H9 (cell line): ENCODE data around the gene SEC16B. TPM values are rescaled to one million over a fixed set of nuclear protein-coding genes. Genes with fewer than 3 reads are reported as not detected.

Source experiments
- DNase-seq: peaks from one replicate; pipeline ENCODE4 v3.0.0-alpha.2; 2017
- H2AFZ ChIP-seq: one replicate; pipeline ENCODE4 v1.6.1; 2013; ENCODE audit warnings: mild to moderate bottlenecking, low read length, control low read depth, moderate library complexity
- H2AK5ac ChIP-seq: 2 replicates; pipeline ENCODE4 v1.6.1; 2013; ENCODE audit warnings: low read length, control low read depth, mixed read lengths; ENCODE audit not compliant: insufficient read length
- H2BK120ac ChIP-seq: one replicate; pipeline ENCODE4 v1.6.1; 2013; ENCODE audit warnings: low read depth, mild to moderate bottlenecking, low read length, control low read depth, inconsistent platforms; ENCODE audit not compliant: poor library complexity, severe bottlenecking
- H2BK12ac ChIP-seq: 2 replicates; pipeline ENCODE4 v1.6.1; 2013; ENCODE audit warnings: low read length, control low read depth, mixed read lengths, low read depth; ENCODE audit not compliant: insufficient read length
- H2BK15ac ChIP-seq: 2 replicates; pipeline ENCODE4 v1.6.1; 2013; ENCODE audit warnings: low read depth, low read length, control low read depth
- H2BK20ac ChIP-seq: one replicate; pipeline ENCODE4 v1.6.1; 2013; ENCODE audit warnings: low read depth, mild to moderate bottlenecking, low read length, control low read depth, inconsistent platforms; ENCODE audit not compliant: poor library complexity, severe bottlenecking
- H2BK5ac ChIP-seq: 2 replicates; pipeline ENCODE4 v1.6.1; 2013; ENCODE audit warnings: low read length, control low read depth, mixed read lengths; ENCODE audit not compliant: insufficient read length
- H3K14ac ChIP-seq: 2 replicates; pipeline ENCODE4 v1.6.1; 2013; ENCODE audit warnings: low read length, control low read depth; ENCODE audit not compliant: insufficient read depth
- H3K18ac ChIP-seq: 2 replicates; pipeline ENCODE4 v1.6.1; 2013; ENCODE audit warnings: low read depth, mild to moderate bottlenecking, mixed read lengths, low read length, control low read depth; ENCODE audit not compliant: insufficient read length
- H3K23ac ChIP-seq: 2 replicates; pipeline ENCODE4 v1.6.1; 2013; ENCODE audit warnings: low read length, control low read depth, mixed read lengths, low read depth; ENCODE audit not compliant: insufficient read length
- H3K23me2 ChIP-seq: 2 replicates; pipeline ENCODE4 v1.6.1; 2013; ENCODE audit warnings: low read depth, mild to moderate bottlenecking, mixed read lengths, low read length, control low read depth; ENCODE audit not compliant: insufficient read length, poor library complexity, severe bottlenecking
- H3K27ac ChIP-seq: 2 replicates; pipeline ENCODE4 v1.5.1; 2013; ENCODE audit warnings: low read length, control low read depth, mixed read lengths, low read depth; ENCODE audit not compliant: insufficient read length
- H3K27me3 ChIP-seq: 2 replicates; pipeline ENCODE4 v1.6.1; 2013; ENCODE audit warnings: low read length, control low read depth, inconsistent platforms; ENCODE audit not compliant: insufficient read depth
- H3K4ac ChIP-seq: 2 replicates; pipeline ENCODE4 v1.6.1; 2013; ENCODE audit warnings: low read depth, mild to moderate bottlenecking, control low read depth, inconsistent platforms, low read length, moderate library complexity
- H3K4me1 ChIP-seq: 2 replicates; pipeline ENCODE4 v1.6.1; 2013; ENCODE audit warnings: low read length, control low read depth, inconsistent platforms; ENCODE audit not compliant: insufficient read depth
- H3K4me2 ChIP-seq: 2 replicates; pipeline ENCODE4 v1.6.1; 2013; ENCODE audit warnings: low read length, control low read depth, mixed read lengths; ENCODE audit not compliant: insufficient read length, insufficient read depth
- H3K56ac ChIP-seq: 2 replicates; pipeline ENCODE4 v1.6.1; 2013; ENCODE audit warnings: low read depth, mild to moderate bottlenecking, mixed read lengths, low read length, control low read depth; ENCODE audit not compliant: insufficient read length
- H3K79me1 ChIP-seq: 2 replicates; pipeline ENCODE4 v1.6.1; 2013; ENCODE audit warnings: low read depth, mild to moderate bottlenecking, moderate library complexity, low read length, control low read depth, inconsistent platforms; ENCODE audit not compliant: insufficient read depth, poor library complexity, severe bottlenecking
- H3K79me2 ChIP-seq: 2 replicates; pipeline ENCODE4 v1.6.1; 2013; ENCODE audit warnings: low read length, control low read depth, inconsistent platforms; ENCODE audit not compliant: insufficient read depth
- H3K9ac ChIP-seq: 2 replicates; pipeline ENCODE4 v1.6.1; 2013; ENCODE audit warnings: low read length, control low read depth, mixed read lengths; ENCODE audit not compliant: insufficient read length; ENCODE audit errors: extremely low read depth
- H3K9me3 ChIP-seq: one replicate; pipeline ENCODE4 v1.6.1; 2013; ENCODE audit warnings: low read depth, low read length, inconsistent platforms; ENCODE audit not compliant: control insufficient read depth
- H3T11ph ChIP-seq: one replicate; pipeline ENCODE4 v1.6.1; 2013; ENCODE audit warnings: mild to moderate bottlenecking, low read length, control low read depth, inconsistent platforms
- H4K20me1 ChIP-seq: one replicate; pipeline ENCODE4 v1.6.1; 2013; ENCODE audit not compliant: control insufficient read depth, insufficient read length, insufficient read depth
- H4K5ac ChIP-seq: 2 replicates; pipeline ENCODE4 v1.6.1; 2013; ENCODE audit warnings: low read depth, mild to moderate bottlenecking, mixed read lengths, low read length, control low read depth; ENCODE audit not compliant: insufficient read length
- H4K8ac ChIP-seq: replicated peaks from 2 replicates; pipeline ENCODE4 v1.6.1; 2013; ENCODE audit warnings: low read length, control low read depth, mixed read lengths, low read depth; ENCODE audit not compliant: insufficient read length
- H4K91ac ChIP-seq: 2 replicates; pipeline ENCODE4 v1.6.1; 2013; ENCODE audit warnings: low read depth, mild to moderate bottlenecking, moderate library complexity, mixed read lengths, low read length, control low read depth; ENCODE audit not compliant: insufficient read length
- H3K27ac Mint-ChIP-seq, 3 experiments: 2 replicates in 2 of 3; 3 replicates in 1 of 3; pipeline ENCODE4 v1.8.0; 2020 to 2021; ENCODE audit warnings: mixed read lengths in 3 of 3, mild to moderate bottlenecking in 1 of 3, moderate library complexity in 1 of 3
- H3K27me3 Mint-ChIP-seq: 2 replicates; pipeline ENCODE4 v1.8.0; 2021; ENCODE audit warnings: low read depth, mild to moderate bottlenecking, moderate library complexity, mixed read lengths
- H3K36me3 Mint-ChIP-seq, 3 experiments: 2 replicates in 2 of 3; 3 replicates in 1 of 3; pipeline ENCODE4 v1.8.0; 2020 to 2021; ENCODE audit warnings: low read depth in 3 of 3, mixed read lengths in 3 of 3; ENCODE audit not compliant: insufficient read depth in 1 of 3
- H3K4me1 Mint-ChIP-seq, 2 experiments: 2 replicates each; pipeline ENCODE4 v1.8.0; 2020; ENCODE audit warnings: mixed read lengths in 2 of 2
- H3K4me3 Mint-ChIP-seq, 2 experiments: 2 replicates in 1 of 2; 3 replicates in 1 of 2; pipeline ENCODE4 v1.8.0; 2020 to 2021; ENCODE audit warnings: mild to moderate bottlenecking in 2 of 2, mixed read lengths in 2 of 2, moderate library complexity in 1 of 2
- H3K9me3 Mint-ChIP-seq, 2 experiments: 2 replicates in 1 of 2; 3 replicates in 1 of 2; pipeline ENCODE4 v1.8.0; 2020; ENCODE audit warnings: mild to moderate bottlenecking in 2 of 2, mixed read lengths in 2 of 2, moderate library complexity in 1 of 2
- WGBS: extraction: QIAGEN DNeasy Blood & Tissue Kit; methylation state at CpG from one replicate; pipeline ENCODE4 v1.1.7; 2013; ENCODE audit warnings: missing lambda C conversion rate, low lambda C conversion rate, mixed read lengths; ENCODE audit not compliant: insufficient read length; ENCODE audit errors: extremely low coverage; 5-methylcytosine and 5-hydroxymethylcytosine counted together
- total RNA-seq: library from RNA; stranded (reverse); gene quantifications from 2 replicates; pipeline ENCODE4 v1.2.1, GENCODE V29; 2021
- TF ChIP-seq, protein P1 (sequence below): fragments of 200-600 bp; sonication (generic); conservative IDR thresholded peaks from 3 replicates; pipeline ENCODE4 v1.8.0; 2021; ENCODE audit warnings: antibody characterized with exemption, mild to moderate bottlenecking

Gene SEC16B
- total RNA-seq, 1 experiment from 2014 or later: 0.83 TPM

DNA sequence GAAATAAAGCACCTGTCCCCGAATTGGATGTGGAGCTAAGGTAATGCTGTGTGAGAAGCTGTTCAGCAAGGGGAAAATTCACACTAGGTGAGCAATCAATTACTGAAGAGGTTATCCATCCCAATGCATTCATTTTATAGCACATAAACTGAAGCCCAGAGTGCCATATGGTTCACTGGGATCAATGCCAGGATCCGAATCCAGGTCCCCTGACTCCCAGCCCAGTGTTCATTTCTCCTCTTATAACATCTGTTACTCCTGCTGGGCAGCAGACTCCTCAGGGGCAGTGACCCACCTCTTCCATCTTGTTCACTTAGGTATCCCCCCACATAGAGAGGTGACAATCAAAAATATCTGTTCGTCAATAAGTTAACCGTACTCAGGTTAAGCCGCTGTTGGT lies 13.2 kb upstream of the SEC16B start:
- Histone ChIP-seq H2AFZ (no peak overlapping the region), H3K23ac (no peak overlapping the region)
- peaks cover 2 to 13% of the 10 kb centered on the region in 2 experiments; a peak in 3 of 4 replicates for H3K4me1 Mint-ChIP-seq

More for the DNA sequence above, 13.2 kb upstream of the SEC16B start:
- no peak overlapping the region for H4K5ac ChIP-seq
- H3K14ac ChIP-seq: no peak overlapping the region
- H3K18ac ChIP-seq: no peak overlapping the region
- no peaks in the 10 kb centered on the region for H3K23me2 ChIP-seq
- no peak overlapping the region for H4K8ac ChIP-seq
- no CpG with 5 or more reads among the region's 5 CpGs for WGBS
- no peak overlapping the region for H2AK5ac ChIP-seq
- H3K9me3 Mint-ChIP-seq: no peaks in the 10 kb centered on the region; a peak in 1 of 5 replicates
- no peak overlapping the region for H2BK5ac ChIP-seq
- no peak overlapping the region for H2BK20ac ChIP-seq
- TF ChIP-seq, protein P1, sequence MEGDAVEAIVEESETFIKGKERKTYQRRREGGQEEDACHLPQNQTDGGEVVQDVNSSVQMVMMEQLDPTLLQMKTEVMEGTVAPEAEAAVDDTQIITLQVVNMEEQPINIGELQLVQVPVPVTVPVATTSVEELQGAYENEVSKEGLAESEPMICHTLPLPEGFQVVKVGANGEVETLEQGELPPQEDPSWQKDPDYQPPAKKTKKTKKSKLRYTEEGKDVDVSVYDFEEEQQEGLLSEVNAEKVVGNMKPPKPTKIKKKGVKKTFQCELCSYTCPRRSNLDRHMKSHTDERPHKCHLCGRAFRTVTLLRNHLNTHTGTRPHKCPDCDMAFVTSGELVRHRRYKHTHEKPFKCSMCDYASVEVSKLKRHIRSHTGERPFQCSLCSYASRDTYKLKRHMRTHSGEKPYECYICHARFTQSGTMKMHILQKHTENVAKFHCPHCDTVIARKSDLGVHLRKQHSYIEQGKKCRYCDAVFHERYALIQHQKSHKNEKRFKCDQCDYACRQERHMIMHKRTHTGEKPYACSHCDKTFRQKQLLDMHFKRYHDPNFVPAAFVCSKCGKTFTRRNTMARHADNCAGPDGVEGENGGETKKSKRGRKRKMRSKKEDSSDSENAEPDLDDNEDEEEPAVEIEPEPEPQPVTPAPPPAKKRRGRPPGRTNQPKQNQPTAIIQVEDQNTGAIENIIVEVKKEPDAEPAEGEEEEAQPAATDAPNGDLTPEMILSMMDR: no peak
- H3K4me3 Mint-ChIP-seq: no peak overlapping the region
- H2BK120ac ChIP-seq: no peak overlapping the region
- no peak for DNase-seq
- no peaks in the 10 kb centered on the region for H3K27me3 ChIP-seq
- no peaks in the 10 kb centered on the region; the same call in 1 of the 2 replicates for H3K27me3 Mint-ChIP-seq
- H3T11ph ChIP-seq: no peak overlapping the region
- H2BK12ac ChIP-seq: no peak overlapping the region
- no peak overlapping the region for H4K91ac ChIP-seq
- H3K36me3 Mint-ChIP-seq: no peaks in the 10 kb centered on the region
- no peaks in the 10 kb centered on the region for H4K20me1 ChIP-seq
- H3K9ac ChIP-seq: no peak overlapping the region
- no peak overlapping the region for H3K27ac Mint-ChIP-seq
- H3K27ac ChIP-seq: no peak overlapping the region
- H3K4ac ChIP-seq: no peak overlapping the region
- H3K4me1 ChIP-seq: no peaks in the 10 kb centered on the region
- H3K79me1 ChIP-seq: no peaks in the 10 kb centered on the region
- H3K9me3 ChIP-seq: no peaks in the 10 kb centered on the region
- no peaks in the 10 kb centered on the region for H3K79me2 ChIP-seq
- H3K4me2 ChIP-seq: no peak overlapping the region
- no peak overlapping the region for H2BK15ac ChIP-seq
- no peak overlapping the region for H3K56ac ChIP-seq
